GM19372 (cell line): ENCODE results near the gene CHFR.
"Not testable (repeated sequence)": the region's sequence is repeated elsewhere in the genome, so short reads cannot be mapped to it uniquely, and the experiment has no call there.

ENCODE experiments used
- ATAC-seq: cut with Tn5 transposase; IDR thresholded peaks from one replicate; pipeline ENCODE4 v1.9.1; 2021; ENCODE audit warnings: mild to moderate bottlenecking, low read depth, moderate library complexity; ENCODE audit not compliant: unreplicated experiment

Gene CHFR

DNA sequence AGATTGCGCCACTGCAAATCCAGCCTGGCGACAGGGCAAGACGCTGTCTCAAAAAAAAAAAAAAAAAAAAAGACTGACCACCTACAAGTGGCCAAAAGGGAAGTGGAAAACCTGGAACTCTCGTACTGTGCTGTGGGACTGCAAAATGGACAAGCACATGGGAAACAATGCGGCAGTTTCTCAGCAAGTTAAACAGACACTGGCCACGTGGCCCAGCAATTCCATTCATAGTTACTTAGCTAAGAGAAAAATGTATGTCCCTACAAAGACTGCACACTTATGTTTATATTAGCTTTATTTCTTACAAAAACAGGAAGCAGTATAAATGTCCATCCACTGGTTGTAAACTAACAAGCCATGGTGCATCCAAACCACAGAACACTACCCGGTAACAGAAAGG, 5.6 kb downstream of the CHFR start:
- ATAC-seq = no peak

DNA sequence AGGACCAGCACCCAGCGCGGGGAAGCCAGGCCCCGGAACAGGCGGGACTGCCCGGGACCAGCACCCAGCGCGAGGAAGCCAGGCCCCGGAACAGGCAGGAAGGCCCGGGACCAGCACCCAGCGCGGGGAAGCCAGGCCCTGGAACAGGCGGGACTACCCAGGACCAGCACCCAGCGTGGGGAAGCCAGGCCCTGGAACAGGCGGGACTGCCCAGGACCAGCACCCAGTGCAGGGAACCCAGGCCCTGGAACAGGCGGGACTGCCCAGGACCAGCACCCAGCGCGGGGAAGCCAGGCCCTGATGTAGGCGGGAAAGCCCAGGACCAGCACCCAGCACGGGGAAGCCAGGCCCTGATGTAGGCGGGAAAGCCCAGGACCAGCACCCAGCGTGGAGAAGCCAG, 12.8 kb downstream of the CHFR start:
- not testable (repeated sequence) for ATAC-seq

DNA sequence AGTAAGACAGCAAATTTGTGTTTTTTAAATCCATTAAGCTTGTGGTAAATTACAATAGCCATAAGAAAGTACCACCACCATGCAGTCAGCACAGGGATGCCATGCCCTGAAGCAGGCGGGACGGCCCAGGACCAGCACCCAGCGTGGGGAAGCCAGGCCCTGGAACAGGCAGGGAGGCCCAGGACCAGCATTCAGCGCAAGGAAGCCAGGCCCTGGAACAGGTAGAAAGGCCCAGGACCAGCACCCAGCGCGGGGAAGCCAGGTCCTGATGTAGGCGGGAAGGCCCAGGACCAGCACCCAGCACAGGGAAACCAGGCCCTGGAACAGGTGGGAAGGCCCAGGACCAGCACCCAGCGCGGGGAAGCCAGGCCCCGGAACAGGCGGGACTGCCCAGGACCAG, 13.2 kb downstream of the CHFR start:
- no peak for ATAC-seq

DNA sequence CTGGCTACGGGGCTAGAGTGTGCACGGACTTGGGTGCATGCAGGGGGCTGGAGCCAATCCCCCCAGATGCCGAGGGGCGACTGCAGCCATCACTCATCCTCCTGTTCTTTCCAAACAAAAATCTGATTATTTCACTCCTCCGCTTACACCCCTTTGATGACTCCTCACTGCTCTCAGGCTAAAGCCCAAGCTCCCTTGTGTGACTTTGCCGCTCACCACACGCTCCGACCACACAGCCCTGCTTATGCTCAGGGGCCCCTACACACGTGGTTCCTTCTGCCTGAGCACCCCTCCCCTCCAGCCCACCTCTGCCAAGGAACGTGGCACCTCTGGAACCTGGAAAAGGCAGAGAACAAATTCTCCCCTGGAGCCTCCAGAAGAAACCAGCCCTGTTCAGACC, 13.7 kb downstream of the CHFR start:
- ATAC-seq = no peak

DNA sequence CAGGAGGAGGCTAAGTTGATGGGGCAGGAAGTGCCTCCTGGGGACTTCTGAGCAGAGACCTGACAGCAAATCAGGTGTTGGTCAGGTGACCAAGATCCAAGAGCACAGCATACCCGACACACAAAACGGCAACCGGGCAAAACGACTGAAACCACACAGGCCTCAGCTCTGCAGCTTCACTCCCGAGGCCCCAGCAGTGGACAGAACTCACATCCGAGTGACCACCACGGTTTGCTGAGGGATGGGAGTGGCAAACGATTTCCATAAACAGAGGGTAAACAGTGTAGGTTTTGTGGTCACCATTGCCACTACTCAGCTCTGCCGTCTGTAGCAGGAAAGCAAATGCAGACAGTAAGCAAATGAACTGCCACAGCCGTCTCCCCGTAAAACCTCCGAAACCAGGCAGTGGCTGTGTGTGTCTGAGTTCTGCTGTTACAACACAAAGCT, 14.4 kb downstream of the CHFR start:
- ATAC-seq = no peak

DNA sequence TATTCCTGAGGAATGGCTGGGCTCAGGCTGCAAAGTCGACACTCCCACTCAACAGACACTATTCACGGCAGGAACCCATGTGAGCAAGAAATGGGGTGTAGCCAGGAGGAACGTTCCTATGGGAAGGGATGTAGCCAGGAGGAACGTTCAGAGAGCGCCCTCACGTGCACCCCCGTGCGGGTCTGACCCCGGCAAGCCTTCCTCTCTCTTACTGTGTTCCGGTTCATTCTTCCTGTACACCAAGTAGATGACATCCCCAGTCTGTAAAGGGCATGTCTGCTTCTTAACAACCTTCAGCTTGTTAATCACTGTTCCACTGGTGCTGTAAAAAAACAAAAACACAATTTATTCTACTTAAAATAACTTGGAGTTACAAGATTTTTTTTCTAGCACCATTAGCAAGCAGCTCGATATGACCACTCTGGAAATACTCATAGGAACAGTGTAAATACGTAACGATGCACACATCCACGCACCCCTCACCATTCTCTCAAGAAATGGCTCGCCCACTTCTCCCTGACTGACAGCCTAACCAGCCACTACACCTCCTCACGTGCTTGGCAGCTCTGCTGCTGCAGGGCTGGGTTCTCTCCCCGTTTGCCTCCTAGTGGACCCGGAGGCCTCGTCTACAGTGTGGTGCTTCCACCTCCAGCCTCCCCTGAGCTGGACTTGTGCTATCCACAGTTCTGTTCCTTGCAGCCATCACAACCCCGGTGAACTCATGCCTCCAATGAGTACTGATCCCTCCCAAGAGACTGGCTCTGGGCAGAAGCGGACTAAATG, 15.1 kb downstream of the CHFR start:
- ATAC-seq = no peak

DNA sequence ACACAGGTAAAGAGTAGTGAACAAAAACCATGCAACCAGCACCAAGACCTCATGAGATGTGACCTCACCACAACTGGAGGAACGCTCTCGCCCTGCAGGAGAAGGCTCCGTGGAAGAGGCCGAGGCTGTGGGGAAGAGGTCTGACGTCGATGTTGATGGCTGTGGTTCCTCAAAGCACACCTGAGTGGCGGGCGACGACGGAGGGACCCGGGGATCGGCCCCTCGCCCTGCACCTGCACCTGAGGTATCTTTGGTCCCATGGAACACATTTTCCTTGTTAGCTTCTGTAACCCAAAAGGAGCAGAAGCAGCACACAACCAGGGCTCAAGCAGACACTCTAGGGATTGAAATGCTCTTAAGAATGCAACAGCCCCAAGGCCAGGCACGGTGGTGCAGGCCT, 17.9 kb downstream of the CHFR start:
- ATAC-seq = no peak

DNA sequence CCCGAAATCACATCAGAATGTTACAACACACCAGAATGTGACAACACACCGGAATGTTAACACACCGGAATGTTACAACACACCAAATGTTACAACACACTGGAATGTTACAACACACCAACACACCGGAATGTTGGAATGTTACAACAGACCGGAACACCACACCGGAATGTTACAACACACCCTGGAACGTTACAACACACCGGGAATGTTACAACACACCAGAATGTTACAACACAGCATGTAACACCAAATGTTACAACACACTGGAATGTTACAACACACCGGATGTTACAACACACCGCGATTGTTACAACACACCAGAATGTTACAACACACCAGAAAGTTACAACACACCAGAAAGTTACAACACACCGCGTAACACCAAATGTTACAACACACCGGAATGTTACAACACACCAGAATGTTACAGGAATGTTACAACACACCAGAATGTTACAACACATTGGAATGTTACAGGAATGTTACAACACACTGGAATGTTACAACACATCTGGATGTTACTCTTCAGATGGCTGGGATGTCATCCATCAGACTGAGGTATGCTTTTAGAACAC, 21.1 kb downstream of the CHFR start:
- no peak for ATAC-seq

DNA sequence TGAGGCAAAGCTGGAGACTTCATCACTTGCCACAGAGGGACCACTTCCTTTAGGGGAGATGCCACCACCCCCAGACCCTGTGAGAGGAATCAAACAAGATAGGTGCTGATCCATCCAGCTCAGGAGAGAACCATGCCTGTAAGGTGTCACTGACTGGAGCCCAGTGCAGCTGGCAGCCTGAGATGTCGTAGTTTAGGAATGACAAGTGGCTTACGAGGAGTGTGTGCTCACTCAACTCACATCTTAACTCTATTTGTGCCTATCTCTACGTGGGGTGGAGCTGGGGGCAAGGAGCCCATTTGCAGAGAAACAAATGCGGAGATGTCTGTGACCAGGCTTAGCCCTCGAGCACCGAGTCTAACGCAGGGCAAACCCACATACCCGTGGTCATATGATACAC, 25.8 kb downstream of the CHFR start:
- ATAC-seq = no peak

DNA sequence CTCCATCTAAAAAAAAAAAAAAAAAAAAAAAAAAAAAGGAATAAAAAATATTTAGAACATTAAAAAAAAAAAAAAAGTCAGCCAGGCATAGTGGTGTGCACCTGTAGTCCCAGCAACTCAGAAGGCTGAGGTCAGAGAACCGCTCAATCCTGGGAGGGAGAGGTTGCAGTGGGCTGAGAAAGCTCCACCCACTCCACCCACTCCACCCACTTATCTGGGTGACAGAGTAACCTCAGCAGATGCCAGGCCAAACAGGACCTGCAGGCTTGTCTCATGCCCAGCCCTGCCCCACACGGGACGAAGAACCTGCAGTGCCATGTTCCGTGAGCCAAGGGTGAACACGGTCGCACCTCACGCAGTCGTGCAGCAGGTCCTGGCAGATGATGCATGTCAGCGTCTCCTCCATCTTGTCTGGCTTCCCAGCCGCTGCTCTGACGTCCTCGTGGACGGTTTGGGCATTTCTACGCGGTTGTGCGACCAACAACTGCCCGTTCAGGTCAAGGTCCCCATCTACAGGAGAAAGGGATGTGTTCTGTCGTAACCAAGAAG, 28.6 kb downstream of the CHFR start:
- no peak for ATAC-seq

DNA sequence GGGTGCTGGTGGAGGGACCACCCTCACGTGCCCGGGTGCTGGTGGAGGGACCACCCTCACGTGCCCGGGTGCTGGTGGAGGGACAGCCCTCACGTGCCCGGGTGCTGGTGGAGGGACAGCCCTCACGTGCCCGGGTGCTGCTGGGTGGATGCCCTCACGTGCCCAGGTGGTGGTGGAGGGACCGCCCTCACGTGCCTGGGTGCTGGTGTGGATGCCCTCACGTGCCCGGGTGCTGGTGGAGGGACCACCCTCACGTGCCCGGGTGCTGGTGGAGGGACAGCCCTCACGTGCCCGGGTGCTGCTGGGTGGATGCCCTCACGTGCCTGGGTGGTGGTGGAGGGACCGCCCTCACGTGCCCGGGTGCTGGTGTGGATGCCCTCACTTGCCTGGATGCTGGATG, 30.4 kb downstream of the CHFR start:
- not testable (repeated sequence) for ATAC-seq

DNA sequence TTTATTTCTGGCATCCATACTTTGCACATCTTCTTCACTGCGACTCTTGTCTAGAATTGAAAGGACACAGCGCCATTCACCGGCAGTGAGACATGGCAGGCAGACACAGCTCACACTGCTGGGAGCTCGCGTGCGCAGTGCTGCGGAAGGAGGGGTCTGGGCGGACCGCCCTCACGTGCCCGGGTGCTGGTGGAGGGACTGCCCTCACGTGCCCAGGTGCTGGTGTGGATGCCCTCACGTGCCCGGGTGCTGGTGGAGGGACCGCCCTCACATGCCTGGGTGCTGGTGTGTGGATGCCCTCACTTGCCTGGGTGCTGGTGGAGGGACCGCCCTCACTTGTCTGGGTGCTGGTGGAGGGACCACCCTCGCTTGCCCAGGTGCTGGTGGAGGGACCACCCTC, 30.8 kb downstream of the CHFR start:
- no peak for ATAC-seq

DNA sequence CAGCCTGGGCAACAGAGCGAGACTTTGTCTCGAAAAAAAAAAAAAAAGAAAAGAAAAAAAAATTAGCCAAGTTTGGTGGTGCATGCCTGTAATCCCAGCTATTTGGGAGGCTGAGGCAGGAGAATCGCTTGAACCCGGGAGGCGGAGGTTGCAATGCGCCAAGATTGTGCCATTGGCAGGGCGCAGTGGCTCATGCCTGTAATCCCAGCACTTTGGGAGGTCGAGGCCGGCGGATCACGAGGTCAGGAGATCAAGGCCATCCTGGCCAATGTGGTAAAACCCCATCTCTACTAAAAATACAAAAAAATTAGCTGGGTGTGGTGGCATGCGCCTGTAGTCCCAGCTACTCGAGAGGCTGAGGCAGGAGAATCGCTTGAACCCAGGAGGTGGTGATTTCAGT, 32.2 kb downstream of the CHFR start:
- not testable (repeated sequence) for ATAC-seq

DNA sequence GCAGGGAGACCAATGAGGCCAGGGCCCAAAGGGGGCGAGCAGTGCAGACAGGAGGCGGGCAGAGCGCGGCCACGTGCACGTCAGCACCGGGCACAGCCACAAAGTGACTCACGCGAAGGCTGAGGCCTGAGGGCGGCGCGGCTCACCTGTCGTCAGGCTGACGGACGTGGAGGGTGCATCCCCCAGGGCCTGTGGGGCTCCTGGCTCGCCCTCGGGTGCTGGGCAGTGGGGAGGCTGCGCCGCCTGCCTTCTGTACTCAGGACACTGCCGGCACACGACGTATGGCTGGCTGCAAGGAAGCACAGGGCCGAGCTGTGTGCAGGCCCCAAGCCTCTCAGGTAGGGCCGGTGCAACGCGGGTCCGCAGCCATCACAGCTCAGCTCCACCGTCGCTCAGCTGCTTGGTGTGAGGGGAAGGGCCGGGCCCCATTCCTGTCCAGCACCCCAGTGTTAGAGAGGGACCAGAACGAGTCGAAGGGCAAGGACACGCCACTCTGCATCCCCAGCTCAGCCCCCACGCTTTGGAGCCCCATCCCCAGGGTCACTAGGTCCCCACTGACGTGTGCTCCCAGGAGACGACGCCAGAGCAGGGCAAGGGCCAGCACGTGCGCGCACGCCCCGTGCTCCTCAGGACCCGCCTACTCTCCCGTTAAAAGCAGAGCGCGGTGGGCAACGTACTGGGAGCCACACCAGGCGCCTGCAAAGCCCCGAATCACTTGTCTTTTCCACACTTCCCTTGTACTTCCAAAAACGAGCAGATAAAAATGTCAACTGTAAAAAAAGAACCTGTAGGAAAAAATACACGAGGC, 33.9 kb downstream of the CHFR start:
- ATAC-seq = no peak

DNA sequence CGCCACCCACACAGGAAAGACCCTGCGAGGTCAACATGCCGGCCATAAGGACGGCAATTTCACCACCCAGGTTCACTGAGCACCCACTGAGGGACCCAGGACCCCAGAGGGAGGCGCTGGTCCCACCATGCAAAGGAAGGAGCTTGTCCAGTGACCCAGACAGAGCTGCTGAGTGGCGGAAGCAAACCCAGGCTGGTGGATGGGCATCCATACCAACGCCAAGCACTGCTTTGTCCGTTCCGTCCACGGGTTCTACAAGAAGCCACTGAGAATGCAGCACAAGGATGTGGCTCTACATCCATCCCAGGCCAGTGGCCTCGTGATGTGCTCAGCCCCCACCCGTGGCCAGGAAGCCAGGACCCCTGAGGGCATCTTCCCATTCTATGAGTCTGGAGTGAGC, 34.9 kb downstream of the CHFR start:
- no peak for ATAC-seq

DNA sequence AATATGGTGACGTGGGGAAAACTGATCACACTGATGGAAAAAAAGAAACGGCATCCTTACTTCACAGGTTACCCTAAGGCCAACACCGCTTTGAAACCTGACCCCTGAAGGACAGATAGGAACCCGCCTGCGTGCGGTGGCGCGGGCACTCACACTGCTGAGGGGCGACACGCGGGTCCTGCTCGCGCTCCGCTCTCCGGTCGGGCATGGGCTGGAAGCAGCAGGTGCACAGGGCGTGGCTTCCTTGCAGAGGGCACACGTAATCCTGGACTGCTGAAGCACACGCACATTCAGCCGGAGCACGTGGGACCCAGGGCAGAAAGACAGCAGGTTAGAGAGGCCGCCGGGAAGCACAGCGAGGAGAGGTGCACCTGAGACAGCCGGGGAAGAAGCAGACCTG, 35.9 kb downstream of the CHFR start:
- no peak for ATAC-seq

DNA sequence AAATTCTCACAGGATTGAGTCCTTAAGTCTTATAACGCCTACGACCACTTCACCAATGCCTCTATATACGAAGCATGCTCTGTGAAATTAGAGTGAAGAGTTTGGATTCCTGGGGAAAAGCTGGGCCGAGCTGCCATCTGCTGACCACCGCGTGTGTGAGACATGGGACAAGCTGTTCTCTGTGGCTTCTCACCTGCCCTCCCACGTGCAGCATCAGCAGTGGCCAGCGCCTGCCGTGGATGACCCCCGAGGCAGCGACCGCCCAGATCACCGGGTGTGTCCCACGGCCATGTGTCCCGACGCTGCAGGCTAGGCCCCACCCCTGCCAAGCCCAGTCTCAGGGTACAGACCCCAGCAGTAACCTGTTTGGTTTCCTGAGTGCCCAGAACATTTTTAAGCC, 37.1 kb downstream of the CHFR start:
- ATAC-seq = no peak

DNA sequence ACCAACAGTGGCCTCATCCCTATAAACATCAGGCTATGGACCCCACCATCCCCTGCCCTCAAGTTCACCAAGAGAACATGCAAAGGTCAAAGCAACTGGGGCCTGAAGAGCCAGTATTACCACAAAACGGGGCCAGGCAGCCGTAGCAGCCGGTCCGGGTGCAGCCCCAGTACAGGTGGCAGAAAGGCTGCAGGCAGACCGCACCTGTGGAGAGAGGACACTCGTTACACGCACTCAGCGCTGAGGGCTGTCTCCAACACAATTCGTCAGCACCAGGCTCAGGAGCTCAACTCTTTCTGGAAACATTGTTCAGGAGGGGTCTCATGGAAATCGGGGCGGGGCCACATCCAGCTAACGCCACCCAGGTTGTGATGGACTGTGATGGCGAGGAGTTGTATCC, 38.9 kb downstream of the CHFR start:
- ATAC-seq = no peak

DNA sequence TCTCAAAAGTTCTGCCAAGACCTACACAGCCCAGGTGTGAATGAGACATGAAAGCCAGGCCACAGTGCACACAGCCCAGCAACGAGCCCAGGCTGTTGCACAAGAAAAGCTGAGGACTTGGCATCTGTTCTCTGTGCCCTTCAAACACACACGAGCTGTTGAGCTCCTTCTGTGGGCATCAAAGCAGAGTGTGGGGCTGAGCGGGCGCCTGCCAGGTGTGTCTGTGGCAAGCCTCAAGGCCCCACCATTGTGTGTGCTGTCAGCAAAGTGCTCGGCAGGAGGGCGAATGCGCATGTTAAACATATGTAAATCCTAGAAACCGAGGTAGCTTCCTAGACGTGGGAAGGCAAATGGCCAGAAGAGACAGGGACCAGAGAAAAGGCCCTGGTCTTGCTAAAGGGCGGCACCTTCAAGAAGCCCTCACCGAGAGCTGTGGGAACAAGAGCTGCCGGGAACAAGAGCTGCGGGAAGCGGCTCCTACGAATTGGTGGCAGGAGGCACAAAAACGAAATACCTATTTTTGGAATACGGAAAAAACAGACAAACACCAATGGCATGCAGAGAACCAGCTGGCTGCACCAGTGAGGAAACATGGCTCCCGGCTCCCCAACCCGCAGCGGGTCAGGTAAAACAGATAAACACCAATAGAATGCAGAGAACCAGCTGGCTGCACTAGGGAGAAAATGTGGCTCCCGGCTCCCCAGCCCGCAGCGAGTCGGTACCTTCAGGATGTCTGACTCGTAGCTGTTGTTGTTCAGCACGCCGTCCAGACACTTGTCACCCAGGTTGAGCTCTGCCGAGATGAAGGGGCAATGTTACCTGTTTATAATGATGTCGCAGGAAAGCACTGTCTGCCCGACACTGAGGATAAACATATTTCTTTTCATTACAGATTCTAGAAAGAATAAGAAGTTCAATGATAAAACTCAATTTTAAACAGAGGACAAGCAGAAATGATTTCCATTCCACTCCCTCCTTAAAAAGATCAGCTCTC, 39.7 kb downstream of the CHFR start:
- ATAC-seq = no peak

DNA sequence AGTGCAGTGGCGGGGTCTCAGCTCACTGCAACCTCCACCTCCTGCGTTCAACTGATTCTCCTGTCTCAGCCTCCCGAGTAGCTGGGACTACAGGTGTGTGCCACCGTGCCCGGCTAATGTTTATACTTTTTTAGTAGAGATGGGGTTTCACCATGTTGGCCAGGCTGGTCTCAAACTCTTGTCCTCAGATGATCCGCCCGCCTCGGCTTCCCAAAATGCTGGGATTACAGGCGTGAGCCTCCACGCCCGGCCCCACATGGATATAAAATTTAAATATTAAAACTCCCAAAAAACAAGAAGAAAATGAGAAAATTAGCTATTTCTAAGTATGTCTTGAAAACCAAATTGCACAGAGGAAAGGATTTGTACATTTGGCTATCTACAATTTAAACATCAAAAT, 42.7 kb downstream of the CHFR start:
- ATAC-seq = not testable (repeated sequence)
